OCI-LY3 (cell line): Measurements from ENCODE around the gene BICD2.

Source experiments
- EZH2phosphoT487 ChIP-seq: fragments of 200-600 bp; shearing (Covaris generic); IDR thresholded peaks from 2 replicates; pipeline ENCODE4 v1.6.1; 2018; ENCODE audit warnings: antibody characterized with exemption, mixed run types, low read depth
- TF ChIP-seq, protein P1 (sequence below): fragments of 200-600, 300-600 bp; sonication (generic); IDR thresholded peaks from 2 replicates; pipeline ENCODE4 v1.5.1; 2014; ENCODE audit warnings: antibody characterized with exemption, low read length, low read depth

- TF ChIP-seq, protein P1, sequence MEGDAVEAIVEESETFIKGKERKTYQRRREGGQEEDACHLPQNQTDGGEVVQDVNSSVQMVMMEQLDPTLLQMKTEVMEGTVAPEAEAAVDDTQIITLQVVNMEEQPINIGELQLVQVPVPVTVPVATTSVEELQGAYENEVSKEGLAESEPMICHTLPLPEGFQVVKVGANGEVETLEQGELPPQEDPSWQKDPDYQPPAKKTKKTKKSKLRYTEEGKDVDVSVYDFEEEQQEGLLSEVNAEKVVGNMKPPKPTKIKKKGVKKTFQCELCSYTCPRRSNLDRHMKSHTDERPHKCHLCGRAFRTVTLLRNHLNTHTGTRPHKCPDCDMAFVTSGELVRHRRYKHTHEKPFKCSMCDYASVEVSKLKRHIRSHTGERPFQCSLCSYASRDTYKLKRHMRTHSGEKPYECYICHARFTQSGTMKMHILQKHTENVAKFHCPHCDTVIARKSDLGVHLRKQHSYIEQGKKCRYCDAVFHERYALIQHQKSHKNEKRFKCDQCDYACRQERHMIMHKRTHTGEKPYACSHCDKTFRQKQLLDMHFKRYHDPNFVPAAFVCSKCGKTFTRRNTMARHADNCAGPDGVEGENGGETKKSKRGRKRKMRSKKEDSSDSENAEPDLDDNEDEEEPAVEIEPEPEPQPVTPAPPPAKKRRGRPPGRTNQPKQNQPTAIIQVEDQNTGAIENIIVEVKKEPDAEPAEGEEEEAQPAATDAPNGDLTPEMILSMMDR, result no peak
- no peak for TF ChIP-seq EZH2phosphoT487
Observed at GRCh38 chr9:92709954-92710353, 54.7 kb downstream of the BICD2 start.
